ENCODE results near the gene A2M. TPM values are rescaled to one million over a fixed set of nuclear protein-coding genes. Genes with fewer than 3 reads are reported as not detected.

A2M gene
- total RNA-seq, 1 experiment from 2014 or later: 1.2 TPM

GRCh38 chr12:9113987-9114309 is 1.8 kb downstream of the A2M start:
- WGBS (ENCODE audit: extremely low coverage, insufficient read length, low lambda C conversion rate): no CpG with 5 or more reads among the region's 1 CpG
- H2AFZ ChIP-seq (ENCODE audit: low read length): no peak overlapping the region
- H3K4me1 Mint-ChIP-seq: peaks cover 16 to 18% of the 10 kb centered on the region in 2 experiments
- H3K23me2 ChIP-seq (ENCODE audit: insufficient read length, low read depth, low read length, poor library complexity, severe bottlenecking): no peaks in the 10 kb centered on the region
- no peak overlapping the region for H3K4ac ChIP-seq (ENCODE audit: low read depth, low read length)
- no peak overlapping the region for H3K27ac ChIP-seq (ENCODE audit: insufficient read length, low read depth, low read length)
- no peak overlapping the region for H2BK20ac ChIP-seq (ENCODE audit: low read depth, low read length, poor library complexity, severe bottlenecking)
- H3K27ac Mint-ChIP-seq: no peak overlapping the region
- H3K4me3 Mint-ChIP-seq: no peak overlapping the region
- no peak overlapping the region for H3K56ac ChIP-seq (ENCODE audit: insufficient read length, low read depth, low read length)
- no peak overlapping the region for H2AK5ac ChIP-seq (ENCODE audit: insufficient read length, low read length)
- peaks cover 4% of the 10 kb centered on the region; the same call in 1 of the 2 replicates for H3K4me1 ChIP-seq (ENCODE audit: insufficient read depth, low read length)
- no peaks in the 10 kb centered on the region for H3K79me1 ChIP-seq (ENCODE audit: insufficient read depth, low read depth, low read length, poor library complexity, severe bottlenecking)
- no peak overlapping the region for H3T11ph ChIP-seq (ENCODE audit: low read length)
- H3K79me2 ChIP-seq (ENCODE audit: insufficient read depth, low read length): no peaks in the 10 kb centered on the region
- H3K23ac ChIP-seq (ENCODE audit: insufficient read length, low read depth, low read length): no peak overlapping the region
- no peak overlapping the region for H2BK120ac ChIP-seq (ENCODE audit: low read depth, low read length, poor library complexity, severe bottlenecking)
- H3K14ac ChIP-seq (ENCODE audit: insufficient read depth, low read length): no peak overlapping the region
- no peak overlapping the region for H3K4me2 ChIP-seq (ENCODE audit: insufficient read depth, insufficient read length, low read length)
- no peak overlapping the region for H2BK5ac ChIP-seq (ENCODE audit: insufficient read length, low read length)
- H4K5ac ChIP-seq (ENCODE audit: insufficient read length, low read depth, low read length): no peak overlapping the region
- no peaks in the 10 kb centered on the region for H3K9me3 ChIP-seq (ENCODE audit: control insufficient read depth, low read depth, low read length)
- no peak overlapping the region for H2BK15ac ChIP-seq (ENCODE audit: low read depth, low read length)
- H4K91ac ChIP-seq (ENCODE audit: insufficient read length, low read depth, low read length): no peak overlapping the region
- H2BK12ac ChIP-seq (ENCODE audit: insufficient read length, low read depth, low read length): no peak overlapping the region
- no peak overlapping the region for H4K8ac ChIP-seq (replicated peaks; ENCODE audit: insufficient read length, low read depth, low read length)
- H3K9me3 Mint-ChIP-seq: no peaks in the 10 kb centered on the region
- H4K20me1 ChIP-seq (ENCODE audit: control insufficient read depth, insufficient read depth, insufficient read length): no peaks in the 10 kb centered on the region
- DNase-seq: no peak
- no peak overlapping the region for H3K9ac ChIP-seq (ENCODE audit: extremely low read depth, insufficient read length, low read length)
- H3K27me3 Mint-ChIP-seq (ENCODE audit: low read depth): no peaks in the 10 kb centered on the region
- TF ChIP-seq CTCF (conservative IDR thresholded peaks at IDR 0.05): no peak
- H3K18ac ChIP-seq (ENCODE audit: insufficient read length, low read depth, low read length): no peak overlapping the region
- H3K27me3 ChIP-seq (ENCODE audit: insufficient read depth, low read length): no peaks in the 10 kb centered on the region
- no peaks in the 10 kb centered on the region for H3K36me3 Mint-ChIP-seq (ENCODE audit: insufficient read depth in 1 of 3, low read depth in 3 of 3)

All from H9 (cell line).